SKM-1 (cell line): ENCODE data around the gene MAOB.
"Not testable (repeated sequence)": the region's sequence is repeated elsewhere in the genome, so short reads cannot be mapped to it uniquely, and the experiment has no call there.

Experiments used
- DNase-seq: peaks from one replicate; lab custom pipeline; 2025; ENCODE audit not compliant: unreplicated experiment; lab: John Stamatoyannopoulos, UW

Gene MAOB

GRCh38 chrX:43758044-43758443 is 124.2 kb downstream of the MAOB start:
- no peak for DNase-seq

- no peak for DNase-seq
These were observed 126.2 kb downstream of the MAOB start for GRCh38 chrX:43756076-43756475.

GRCh38 chrX:43753637-43754036 is 128.6 kb downstream of the MAOB start:
- no peak for DNase-seq

GRCh38 chrX:43750248-43750676 is 132.0 kb downstream of the MAOB start:
- DNase-seq, result peak; percentile 71

GRCh38 chrX:43747476-43747875 is 134.8 kb downstream of the MAOB start:
- DNase-seq, result no peak

- DNase-seq, result no peak
These were observed 136.1 kb downstream of the MAOB start for GRCh38 chrX:43745938-43746721.

- no peak for DNase-seq
These were observed 138.0 kb downstream of the MAOB start for GRCh38 chrX:43744284-43744683.

GRCh38 chrX:43743100-43743822 is 139.0 kb downstream of the MAOB start:
- no peak for DNase-seq

GRCh38 chrX:43741843-43742573 is 140.2 kb downstream of the MAOB start:
- DNase-seq, result no peak

GRCh38 chrX:43735957-43736356 is 146.3 kb downstream of the MAOB start:
- DNase-seq, result no peak

GRCh38 chrX:43735534-43735933 is 146.7 kb downstream of the MAOB start:
- no peak for DNase-seq

GRCh38 chrX:43734444-43734843 is 147.8 kb downstream of the MAOB start:
- DNase-seq, result no peak

GRCh38 chrX:43733699-43734098 is 148.6 kb downstream of the MAOB start:
- DNase-seq, result no peak

GRCh38 chrX:43731086-43731485 is 151.2 kb downstream of the MAOB start:
- no peak for DNase-seq

- DNase-seq, result no peak
These were observed 153.3 kb downstream of the MAOB start for GRCh38 chrX:43728966-43729365.

- no peak for DNase-seq
These were observed 154.2 kb downstream of the MAOB start for GRCh38 chrX:43728002-43728401.

GRCh38 chrX:43727254-43727653 is 155.0 kb downstream of the MAOB start:
- not testable (repeated sequence) for DNase-seq

- not testable (repeated sequence) for DNase-seq
These were observed 157.0 kb downstream of the MAOB start for GRCh38 chrX:43725227-43725626.

- no peak for DNase-seq
These were observed 161.3 kb downstream of the MAOB start for GRCh38 chrX:43720961-43721360.

GRCh38 chrX:43720082-43720481 is 162.2 kb downstream of the MAOB start:
- DNase-seq, result no peak

GRCh38 chrX:43718956-43719355 is 163.3 kb downstream of the MAOB start:
- DNase-seq, result no peak

- no peak for DNase-seq
These were observed 163.7 kb downstream of the MAOB start for GRCh38 chrX:43718546-43718945.
